BJ (cell line): ENCODE results near the gene PHF20. TPM values are rescaled to one million over a fixed set of nuclear protein-coding genes. Genes with fewer than 3 reads are reported as not detected.
"Not testable (repeated sequence)": the region's sequence is repeated elsewhere in the genome, so short reads cannot be mapped to it uniquely, and the experiment has no call there.

ENCODE experiments used
- CTCF ChIA-PET: fragments of 350-600 bp; formaldehyde crosslinking; extraction: SDS; loops from one replicate; lab custom pipeline; 2021; ENCODE audit warnings: antibody characterized with exemption, inconsistent platforms; lab: Yijun Ruan, JAX
- POLR2A ChIA-PET: fragments of 300-600 bp; sonication (Branson Sonifier 250); formaldehyde crosslinking; extraction: SDS; loops from one replicate; lab custom pipeline; 2021; ENCODE audit warnings: antibody characterized with exemption; lab: Charles Lee
- DNase-seq: peaks from one replicate; pipeline ENCODE4 v3.0.0-alpha.2; 2011; ENCODE audit warnings: low read depth
- H3K27me3 ChIP-seq: 2 replicates; pipeline ENCODE4 v1.6.0; 2011; ENCODE audit warnings: low read length; ENCODE audit not compliant: control insufficient read depth, insufficient read depth
- H3K36me3 ChIP-seq: 2 replicates; pipeline ENCODE4 v1.5.1; 2011; ENCODE audit warnings: low read length; ENCODE audit not compliant: control insufficient read depth, insufficient read depth
- H3K4me3 ChIP-seq: 2 replicates; pipeline ENCODE4 v1.5.1; 2011; ENCODE audit warnings: low read depth, mild to moderate bottlenecking, control low read depth, low read length
- CTCF ChIP-seq: IDR thresholded peaks from 2 replicates; pipeline ENCODE4 v1.5.1; 2011; ENCODE audit warnings: low read depth, mild to moderate bottlenecking, control low read depth, inconsistent platforms, low read length, moderate library complexity; ENCODE audit not compliant: insufficient read depth
- polyA plus RNA-seq: library from polyadenylated mRNA; depleted of rRNA; stranded (reverse); fragments of >200 nt; gene quantifications from 2 replicates; pipeline ENCODE4 v1.2.3, GENCODE V29; 2011

The PHF20 gene
- polyA plus RNA-seq, 1 experiment = 24.9 TPM

GRCh38 chr20:35941620-35942019, 169.8 kb downstream of the PHF20 start:
- TF ChIP-seq CTCF = no peak
- ChIA-PET CTCF (interaction anchor here (1.8 to 4.1 kb wide), 2 partner anchors 12 to 93 kb away, joined by 3 to 18 read pairs; partner anchors contain the start of gene SCAND1), POLR2A (no interaction called here)
- Histone ChIP-seq H3K36me3 (peaks cover 9% of the 10 kb centered on the region), H3K27me3 (no peaks in the 10 kb centered on the region), H3K4me3 (no peak overlapping the region)
- no peak for DNase-seq

- TF ChIP-seq CTCF = no peak
- Histone ChIP-seq H3K27me3 (no peaks in the 10 kb centered on the region), H3K4me3 (no peak overlapping the region), H3K36me3 (peaks cover 11% of the 10 kb centered on the region)
- no peak for DNase-seq
- POLR2A ChIA-PET = no interaction called here
- CTCF ChIA-PET = interaction anchor here (0.6 to 4.1 kb wide), 4 partner anchors 12 to 159 kb away, joined by 3 to 18 read pairs (median 4); partner anchors contain the start of gene SCAND1
Measured at GRCh38 chr20:35942243-35942642, 170.4 kb downstream of the PHF20 start.

- peaks cover 3% of the 10 kb centered on the region for H3K36me3 ChIP-seq
- ChIA-PET CTCF (interaction anchor here (1.2 to 1.4 kb wide), 2 partner anchors 21 to 265 kb away, joined by 3 to 5 read pairs; no protein-coding TSS in a partner anchor), POLR2A (no interaction called here)
- peak; percentile 50 for TF ChIP-seq CTCF
- no peak overlapping the region for H3K4me3 ChIP-seq
- no peak for DNase-seq
- H3K27me3 ChIP-seq = no peaks in the 10 kb centered on the region
Measured at GRCh38 chr20:35947489-35947888, 175.7 kb downstream of the PHF20 start.

GRCh38 chr20:35947907-35948306, 176.1 kb downstream of the PHF20 start:
- Histone ChIP-seq H3K36me3 (peaks cover 3% of the 10 kb centered on the region), H3K27me3 (no peaks in the 10 kb centered on the region), H3K4me3 (no peak overlapping the region)
- no peak for TF ChIP-seq CTCF
- ChIA-PET CTCF (interaction anchor here (1.2 to 1.4 kb wide), 2 partner anchors 21 to 265 kb away, joined by 3 to 5 read pairs; no protein-coding TSS in a partner anchor), POLR2A (no interaction called here)
- no peak for DNase-seq

- CTCF ChIA-PET = no interaction called here
- TF ChIP-seq CTCF = no peak
- Histone ChIP-seq H3K27me3 (no peaks in the 10 kb centered on the region), H3K4me3 (no peak overlapping the region), H3K36me3 (peaks cover 3% of the 10 kb centered on the region)
- DNase-seq = no peak
- POLR2A ChIA-PET = no interaction called here
Measured at GRCh38 chr20:35950093-35950492, 178.3 kb downstream of the PHF20 start.

GRCh38 chr20:35952080-35952479, 180.3 kb downstream of the PHF20 start:
- not testable (repeated sequence) for H3K4me3 ChIP-seq

More at GRCh38 chr20:35952080-35952479, 180.3 kb downstream of the PHF20 start:
- DNase-seq, H3K27me3 ChIP-seq, POLR2A ChIA-PET, H3K36me3 ChIP-seq: not testable (repeated sequence)
- CTCF ChIA-PET = interaction anchor here (1.0 to 3.1 kb wide), 3 partner anchors 9 to 204 kb away, joined by 3 to 18 read pairs (median 3); no protein-coding TSS in a partner anchor
